SK-N-SH (cell line): Measurements from ENCODE around the gene CHD2. TPM values are rescaled to one million over a fixed set of nuclear protein-coding genes. Genes with fewer than 3 reads are reported as not detected.

Experiments used
- CTCF ChIA-PET: fragments of 300-600, 350-600 bp; formaldehyde crosslinking; extraction: SDS; loops from one replicate; lab custom pipeline; 2021; lab: Yijun Ruan, JAX
- POLR2A ChIA-PET: fragments of 350-600 bp; sonication (Branson Sonifier 250); formaldehyde crosslinking; extraction: SDS; loops from one replicate; lab custom pipeline; 2020; ENCODE audit warnings: antibody characterized with exemption, inconsistent platforms; lab: Yijun Ruan, JAX
- DNase-seq: peaks from one replicate; pipeline ENCODE4 v3.0.0; 2012
- H2AFZ ChIP-seq: fragments of 200-600 bp; sonication (generic); 2 replicates; pipeline ENCODE4 v1.8.1; 2016; ENCODE audit warnings: antibody characterized with exemption, mild to moderate bottlenecking, low read depth
- H3F3A ChIP-seq: fragments of 200-600 bp; sonication (generic); replicated peaks from 2 replicates; pipeline ENCODE3; 2016; ENCODE audit warnings: antibody characterized with exemption, mild to moderate bottlenecking; ENCODE audit not compliant: insufficient read depth
- H3K27ac ChIP-seq, 2 experiments: fragments of 200-500 bp in 1 of 2; fragments of 200-600 bp in 1 of 2; sonication (Bioruptor generic) in 1 of 2; sonication (generic), shearing (Covaris generic) in 1 of 2; 2 replicates each; pipeline versions ENCODE4 v1.5.1 to v1.6.1; 2014 to 2016; ENCODE audit warnings: low read depth in 2 of 2, inconsistent platforms in 1 of 2, low read length in 1 of 2, mild to moderate bottlenecking in 1 of 2, mixed read lengths in 1 of 2
- H3K27me3 ChIP-seq: fragments of 200-600 bp; sonication (generic), shearing (Covaris generic); 2 replicates; pipeline ENCODE4 v1.6.1; 2016; ENCODE audit warnings: mixed run types; ENCODE audit not compliant: insufficient read depth
- H3K36me3 ChIP-seq, 2 experiments: fragments of 200-500 bp in 1 of 2; fragments of 200-600 bp in 1 of 2; sonication (Bioruptor generic) in 1 of 2; sonication (generic) in 1 of 2; replicated peaks in 1 of 2; 2 replicates each; pipeline versions ENCODE3 to v1.5.1; 2014 to 2016; ENCODE audit warnings: low read length in 1 of 2, mild to moderate bottlenecking in 1 of 2; ENCODE audit not compliant: insufficient read depth in 2 of 2, control insufficient read depth in 1 of 2
- H3K4me1 ChIP-seq, 2 experiments: fragments of 200-500 bp in 1 of 2; fragments of 200-600 bp in 1 of 2; sonication (Bioruptor generic) in 1 of 2; sonication (generic), shearing (Covaris generic) in 1 of 2; 2 replicates each; pipeline versions ENCODE4 v1.5.1 to v1.6.1; 2014 to 2016; ENCODE audit warnings: low read depth in 1 of 2, low read length in 1 of 2, mixed run types in 1 of 2; ENCODE audit not compliant: insufficient read depth in 2 of 2, control insufficient read depth in 1 of 2
- H3K4me2 ChIP-seq: fragments of 200-600 bp; sonication (generic), shearing (Covaris generic); 2 replicates; pipeline ENCODE4 v1.6.1; 2017; ENCODE audit warnings: mixed run types
- H3K4me3 ChIP-seq, 2 experiments: fragments of 200-500 bp in 1 of 2; fragments of 200-600 bp in 1 of 2; sonication (Bioruptor generic) in 1 of 2; sonication (generic), shearing (Covaris generic) in 1 of 2; 2 replicates each; pipeline versions ENCODE4 v1.5.1 to v1.8.1; 2014 to 2016; ENCODE audit warnings: low read depth in 2 of 2, inconsistent platforms in 1 of 2, low read length in 1 of 2, mild to moderate bottlenecking in 1 of 2, mixed read lengths in 1 of 2, moderate library complexity in 1 of 2
- H3K79me2 ChIP-seq: fragments of 200-600 bp; sonication (generic); 2 replicates; pipeline ENCODE4 v1.8.1; 2017; ENCODE audit warnings: mild to moderate bottlenecking; ENCODE audit not compliant: insufficient read depth
- H3K9ac ChIP-seq: fragments of 200-600 bp; sonication (generic); 2 replicates; pipeline ENCODE4 v1.6.1; 2017; ENCODE audit warnings: mixed run types
- H3K9me2 ChIP-seq: fragments of 200-600 bp; sonication (generic); 2 replicates; pipeline ENCODE4 v1.6.1; 2017; ENCODE audit warnings: mixed run types
- H3K9me3 ChIP-seq: fragments of 200-600 bp; sonication (generic); 2 replicates; pipeline ENCODE4 v1.6.1; 2017; ENCODE audit warnings: mixed run types, mild to moderate bottlenecking, moderate library complexity
- H4K20me1 ChIP-seq: fragments of 200-600 bp; sonication (generic); 2 replicates; pipeline ENCODE4 v1.6.1; 2017; ENCODE audit warnings: mild to moderate bottlenecking, mixed run types; ENCODE audit not compliant: insufficient read depth
- CHD2 ChIP-seq: fragments of 150-350 bp; IDR thresholded peaks from 2 replicates; pipeline ENCODE4 v1.6.1; 2018; ENCODE audit warnings: low read length; ENCODE audit not compliant: partially characterized antibody
- FOSL2 ChIP-seq: IDR thresholded peaks from 2 replicates; pipeline ENCODE4 v1.4.0; 2012; ENCODE audit warnings: low read depth, mild to moderate bottlenecking, moderate library complexity, borderline replicate concordance
- FOXJ3 ChIP-seq: sonication (generic); formaldehyde crosslinking; IDR thresholded peaks from 2 replicates; pipeline ENCODE4 v1.5.1; 2020; ENCODE audit warnings: mild to moderate bottlenecking, missing genetic modification reagents
- FOXM1 ChIP-seq: IDR thresholded peaks from 2 replicates; pipeline ENCODE4 v1.4.0; 2012; ENCODE audit warnings: low read depth, mild to moderate bottlenecking
- GABPA ChIP-seq: IDR thresholded peaks from 2 replicates; pipeline ENCODE4 v1.4.0; 2012; ENCODE audit warnings: low read depth, mild to moderate bottlenecking
- GATA2 ChIP-seq: sonication (generic); formaldehyde crosslinking; IDR thresholded peaks from 2 replicates; pipeline ENCODE4 v1.5.0; 2020; ENCODE audit warnings: mild to moderate bottlenecking, missing genetic modification reagents
- IRF3 ChIP-seq: fragments of 150-350 bp; IDR thresholded peaks from 2 replicates; pipeline ENCODE4 v1.6.1; 2016; ENCODE audit warnings: mild to moderate bottlenecking, low read depth, low read length
- JUND ChIP-seq: IDR thresholded peaks from 2 replicates; pipeline ENCODE4 v1.4.0; 2012
- MAX ChIP-seq: IDR thresholded peaks from 2 replicates; pipeline ENCODE4 v1.4.0; 2012; ENCODE audit warnings: low read depth
- NFIC ChIP-seq: IDR thresholded peaks from 2 replicates; pipeline ENCODE4 v1.4.0; 2012; ENCODE audit warnings: borderline replicate concordance
- NRF1 ChIP-seq: IDR thresholded peaks from 2 replicates; pipeline ENCODE4 v1.6.1; 2012; ENCODE audit warnings: low read depth, mild to moderate bottlenecking, low read length
- PBX3 ChIP-seq: IDR thresholded peaks from 2 replicates; pipeline ENCODE4; 2012
- REST ChIP-seq: IDR thresholded peaks from 2 replicates; pipeline ENCODE4 v1.6.1; 2012; ENCODE audit warnings: mild to moderate bottlenecking, low read depth, low read length, moderate library complexity
- RFX5 ChIP-seq: IDR thresholded peaks from 2 replicates; pipeline ENCODE4 v1.6.1; 2012; ENCODE audit warnings: mild to moderate bottlenecking, improper control_type of control experiment, low read length
- SIN3A ChIP-seq: IDR thresholded peaks from 2 replicates; pipeline ENCODE4 v1.6.1; 2012; ENCODE audit warnings: low read depth, mild to moderate bottlenecking, low read length, moderate library complexity, borderline replicate concordance
- SMC3 ChIP-seq: IDR thresholded peaks from 2 replicates; pipeline ENCODE4 v1.6.1; 2012; ENCODE audit warnings: low read depth, low read length, improper control_type of control experiment
- TAF1 ChIP-seq: IDR thresholded peaks from 2 replicates; pipeline ENCODE4 v1.6.1; 2012; ENCODE audit warnings: low read depth, mild to moderate bottlenecking, low read length, moderate library complexity, borderline replicate concordance
- TCF12 ChIP-seq: IDR thresholded peaks from 2 replicates; pipeline ENCODE4 v1.4.0; 2012
- TEAD4 ChIP-seq: IDR thresholded peaks from 2 replicates; pipeline ENCODE4 v1.4.0; 2012; ENCODE audit warnings: mild to moderate bottlenecking, borderline replicate concordance; ENCODE audit not compliant: insufficient read depth
- YY1 ChIP-seq: IDR thresholded peaks from 2 replicates; pipeline ENCODE4 v1.4.0; 2012; ENCODE audit warnings: low read depth, mild to moderate bottlenecking
- ZBTB33 ChIP-seq: IDR thresholded peaks from 2 replicates; pipeline ENCODE4 v1.4.0; 2012; ENCODE audit warnings: low read depth, borderline replicate concordance
- WGBS: methylation state at CpG from one replicate; pipeline ENCODE4 v1.1.6; 2017; ENCODE audit warnings: low lambda C conversion rate; 5-methylcytosine and 5-hydroxymethylcytosine counted together
- polyA plus RNA-seq, 3 experiments: library from polyadenylated mRNA; depleted of rRNA; stranded (reverse); fragments of >200 nt; gene quantifications; 2 replicates each; pipeline ENCODE4 v1.2.3, GENCODE V29; 2012

CHD2 gene
- polyA plus RNA-seq, 1 of the 3 experiments (the other 2 are of a cell fraction), result 25.3 TPM

GRCh38 chr15:92930776-92931175, 30.7 kb downstream of the CHD2 start:
- TF ChIP-seq FOSL2 (peak; percentile 64; the same call in 1 of the 2 replicates), TCF12 (peak; percentile 70), REST (no peak), JUND (peak; percentile 65), IRF3 (no peak), FOXM1 (no peak), ZBTB33 (no peak), GATA2 (CRISPR knock-in tag) (no peak), MAX (0 out of 2 replicates have a peak, but pooled peaks have one; percentile 28), TEAD4 (no peak), RFX5 (no peak), FOXJ3 (no peak), NFIC (no peak), SIN3A (no peak), GABPA (no peak), SMC3 (no peak), CHD2 (no peak), TAF1 (no peak), YY1 (no peak), PBX3 (peak; percentile 77), NRF1 (no peak)
- TF ChIP-seq, all 33 proteins: peak for 5
- Histone ChIP-seq H2AFZ (no peak overlapping the region), H3K9ac (no peak overlapping the region), H3K9me2 (no peaks in the 10 kb centered on the region), H3F3A (peaks cover 58% of the 10 kb centered on the region), H3K4me3 (no peak overlapping the region), H3K36me3 (peaks cover 70 to 94% of the 10 kb centered on the region in 2 experiments), H3K79me2 (peaks cover 95% of the 10 kb centered on the region), H4K20me1 (peaks cover 23% of the 10 kb centered on the region), H3K4me2 (peak overlapping the region; percentile 50), H3K27me3 (no peaks in the 10 kb centered on the region), H3K4me1 (peaks cover 0 to 24% of the 10 kb centered on the region in 2 experiments; a peak in 2 of 4 replicates), H3K9me3 (no peaks in the 10 kb centered on the region), H3K27ac (peak overlapping the region; percentile 28 to 62)
- ChIA-PET POLR2A (no interaction called here), CTCF (interaction anchor here (1.7 kb wide), 1 partner anchor 12 kb away, joined by 7 read pairs; no protein-coding TSS in a partner anchor)
- DNase-seq, result no peak
- 24% methylated on average over 1 of the region's 1 CpG for WGBS
